Colon (tissue), 2 donors: ENCODE data around the gene DMD.
"Not testable (repeated sequence)": the region's sequence is repeated elsewhere in the genome, so short reads cannot be mapped to it uniquely, and the experiment has no call there.

Source experiments
- FAIRE-seq: peaks from 2 replicates; lab custom pipeline; 2012; peaks lifted over from hg19 to GRCh38; lab: Jason Lieb, UNC
- donor health status: control.
- donor health status: control.

DMD gene

DNA sequence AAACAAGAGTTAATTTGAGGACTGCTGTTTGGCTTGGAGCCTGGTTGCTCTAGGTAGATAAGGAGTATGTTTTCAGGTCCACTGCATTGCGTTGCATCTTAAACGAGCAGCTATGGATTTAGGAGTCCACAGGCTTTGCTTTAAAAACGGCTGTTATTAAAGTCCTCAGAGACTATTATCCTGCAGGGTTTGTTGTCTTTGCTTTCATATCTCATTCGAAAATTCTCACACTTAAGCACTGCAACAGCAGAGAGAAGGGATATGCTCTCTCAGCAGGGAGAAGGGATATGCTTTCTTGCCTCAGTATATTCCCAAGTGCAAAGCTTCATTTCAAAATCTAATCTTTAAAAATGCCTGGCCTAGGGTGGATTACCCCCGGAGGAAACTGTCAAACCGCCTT, 1694.8 kb downstream of the DMD start:
- no peak for FAIRE-seq

DNA sequence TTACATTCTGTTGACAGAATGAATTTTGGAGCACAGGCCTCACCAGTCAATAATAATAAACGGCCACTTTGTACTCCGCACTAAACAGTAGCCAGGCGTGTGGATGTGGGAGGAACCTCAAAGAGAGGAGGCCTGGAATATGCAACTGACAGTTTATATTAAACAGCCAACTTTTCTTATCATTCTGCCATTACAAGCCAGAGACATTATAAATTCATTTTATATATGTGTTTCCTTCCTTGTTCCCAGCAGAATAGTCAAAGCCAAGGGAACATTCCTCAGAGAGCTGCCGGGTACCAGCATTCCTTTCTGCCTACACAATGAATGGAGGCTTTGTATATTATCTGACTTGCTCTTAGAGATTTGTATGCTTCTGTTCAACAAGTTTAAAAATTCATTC, 1703.0 kb downstream of the DMD start:
- no peak for FAIRE-seq

DNA sequence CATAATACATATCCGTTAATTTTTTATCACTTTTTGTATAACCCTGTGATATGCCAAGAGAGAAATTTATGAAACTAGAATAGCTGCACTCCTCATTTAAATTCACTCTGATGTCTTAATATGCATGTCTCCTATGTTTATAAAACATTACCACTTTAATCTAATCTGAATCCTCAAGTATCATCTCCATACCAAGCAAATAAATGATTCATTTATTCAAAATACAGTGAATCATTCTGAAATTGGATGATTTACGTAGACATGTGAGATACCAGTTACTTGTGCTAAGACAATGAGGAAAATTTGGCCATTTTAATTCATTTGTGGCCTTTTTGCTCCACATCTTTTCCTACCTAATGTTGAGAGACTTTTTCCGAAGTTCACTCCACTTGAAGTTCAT, 1704.4 kb downstream of the DMD start:
- FAIRE-seq = peak; percentile 51

DNA sequence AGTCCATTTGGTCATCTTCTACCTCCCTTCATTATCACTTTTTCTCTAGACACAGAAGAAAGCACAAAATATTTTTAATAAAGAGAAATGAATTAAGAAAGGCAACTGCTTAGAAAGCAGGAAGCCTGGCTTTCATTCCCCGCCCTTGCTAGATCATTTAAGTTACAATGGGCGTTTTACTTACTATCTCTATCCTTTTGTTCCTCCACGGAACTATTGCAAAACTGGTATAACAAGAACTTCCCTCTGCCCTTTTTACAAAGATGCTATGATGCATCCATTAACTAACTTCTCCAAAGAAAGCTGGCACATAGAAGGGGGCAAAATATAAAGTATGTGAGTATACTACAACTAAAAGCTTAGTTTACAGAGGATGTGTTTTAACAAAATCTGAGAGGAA, 1705.0 kb downstream of the DMD start:
- FAIRE-seq = no peak

DNA sequence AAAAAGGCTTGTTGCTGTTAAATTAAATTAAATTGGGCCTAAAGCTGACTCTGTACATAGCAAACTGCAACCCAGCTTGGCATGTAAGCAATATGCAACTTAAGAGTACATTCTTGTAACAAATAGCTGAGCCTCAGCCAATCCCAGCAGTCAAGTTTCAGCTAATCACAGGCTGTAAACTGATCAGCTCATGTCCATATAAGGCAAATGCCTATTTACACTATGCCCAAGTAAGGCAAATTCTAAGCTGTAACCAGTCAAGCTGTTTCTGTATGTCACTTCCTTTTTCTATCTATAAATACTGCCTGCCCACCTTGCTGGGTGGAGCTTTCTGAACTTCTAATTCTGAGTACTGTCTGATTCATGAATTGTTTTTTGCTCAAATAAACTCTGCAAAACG, 1710.4 kb downstream of the DMD start:
- FAIRE-seq = no peak

DNA sequence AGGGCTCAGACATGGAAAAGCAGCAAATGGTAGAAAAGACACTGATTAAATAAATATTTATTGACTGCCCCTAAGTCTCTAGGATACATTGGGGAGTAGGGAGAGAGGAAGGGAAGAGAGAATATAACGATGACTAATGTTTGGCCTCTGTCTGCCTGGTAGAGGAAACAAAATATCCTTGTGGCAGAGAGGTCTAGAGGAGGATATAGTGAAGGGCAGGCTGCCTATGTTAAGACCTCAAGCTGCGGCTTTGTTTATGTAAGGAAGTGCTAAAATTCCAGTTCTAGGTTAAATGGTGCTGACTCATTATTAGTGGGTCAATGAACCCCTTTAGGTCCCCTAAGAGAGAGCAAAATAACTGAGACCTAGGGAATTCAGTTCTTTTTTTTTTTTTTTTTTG, 1712.2 kb downstream of the DMD start:
- no peak for FAIRE-seq

DNA sequence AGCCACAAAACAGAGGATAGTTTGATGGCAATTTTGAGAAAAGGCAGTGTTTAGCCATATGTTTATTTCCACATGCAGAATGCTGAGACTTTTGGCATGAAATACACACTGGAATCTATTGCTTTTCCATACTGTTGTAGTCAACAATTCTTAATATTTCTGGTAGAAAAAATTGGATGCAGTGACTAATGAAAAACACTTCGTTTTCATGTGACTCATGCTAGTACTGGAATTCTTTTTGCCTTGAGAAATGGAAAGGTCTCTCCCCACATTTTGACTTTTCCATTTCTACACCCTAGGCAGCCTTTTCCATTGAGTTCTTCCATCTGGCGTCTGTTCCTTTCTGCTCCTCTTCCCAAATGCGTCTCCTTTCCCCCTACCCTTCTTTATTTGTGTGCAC, 1714.3 kb downstream of the DMD start:
- FAIRE-seq = no peak

DNA sequence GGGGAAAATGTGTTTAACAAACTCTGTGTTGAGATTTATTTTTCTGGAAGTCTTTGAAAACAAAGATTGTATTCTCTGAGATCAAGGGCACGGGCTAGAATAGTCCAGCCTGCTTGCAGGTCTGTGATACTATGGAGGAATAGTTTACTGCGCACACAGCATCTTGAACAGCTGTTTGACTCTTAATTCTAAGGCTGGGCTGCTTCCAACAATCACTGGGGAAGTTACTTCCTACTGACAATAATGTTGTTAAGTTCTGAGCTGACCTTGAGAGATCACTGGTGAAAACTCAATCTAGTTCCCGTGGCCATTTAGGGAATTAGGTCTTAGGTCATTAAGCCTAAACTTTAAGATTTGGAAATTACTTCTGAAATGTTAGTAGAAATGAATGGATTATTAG, 1723.4 kb downstream of the DMD start:
- FAIRE-seq = no peak

DNA sequence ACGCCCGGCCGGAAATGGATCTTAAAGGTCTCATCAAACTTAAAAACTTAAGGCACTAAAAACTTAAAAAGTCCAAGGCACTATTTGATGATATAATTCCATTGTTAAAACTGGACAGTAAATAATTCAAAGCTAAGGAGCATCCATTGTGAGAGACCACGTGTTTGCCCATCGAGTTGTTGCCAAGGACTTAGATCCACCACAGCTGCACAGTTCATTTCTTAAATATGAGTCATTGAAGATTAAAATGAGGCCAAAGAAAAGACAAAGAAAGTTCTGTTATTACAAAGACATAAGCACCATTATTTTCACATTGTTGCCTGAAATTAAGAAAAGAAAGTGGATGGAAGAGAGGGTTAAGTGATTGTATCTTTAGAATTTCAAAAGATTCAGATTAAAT, 1728.0 kb downstream of the DMD start:
- FAIRE-seq = peak; percentile 89

DNA sequence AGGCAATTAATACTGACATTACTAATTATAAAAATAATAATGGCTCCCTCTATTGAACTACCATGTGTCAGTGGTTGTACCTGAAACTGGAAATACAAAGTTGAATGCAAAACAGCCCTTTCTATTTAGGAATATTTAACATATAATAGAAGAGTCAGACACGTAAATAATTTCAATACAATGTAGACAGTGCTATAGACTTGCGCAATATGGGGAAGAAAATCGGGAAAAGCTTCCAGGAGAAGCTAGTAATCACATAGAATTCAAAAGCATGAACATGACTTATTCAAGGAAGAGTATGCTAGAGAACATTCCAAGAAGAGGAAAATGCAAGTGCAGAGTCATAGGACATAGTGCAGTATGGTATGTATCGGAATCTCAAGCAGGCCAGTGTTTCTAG, 1730.7 kb downstream of the DMD start:
- no peak for FAIRE-seq

DNA sequence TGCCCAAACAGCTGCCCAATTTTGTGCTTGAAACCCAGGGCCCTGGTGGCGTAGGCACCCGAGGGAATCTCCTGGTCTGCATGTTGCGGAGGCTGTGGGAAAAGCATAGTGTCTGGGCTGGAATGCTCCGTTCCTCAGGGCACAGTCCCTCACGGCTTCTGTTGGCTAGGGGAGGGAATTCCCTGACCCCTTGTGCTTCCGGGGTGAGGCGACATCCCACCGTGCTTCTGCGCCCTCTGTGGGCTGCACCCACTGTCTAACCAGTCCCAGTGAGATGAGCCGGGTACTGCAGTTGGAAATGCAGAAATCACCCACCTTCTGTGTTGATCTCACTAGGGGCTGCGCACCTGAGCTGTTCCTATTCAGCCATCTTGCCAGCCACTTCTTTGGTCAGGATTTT, 1740.1 kb downstream of the DMD start:
- no peak for FAIRE-seq

DNA sequence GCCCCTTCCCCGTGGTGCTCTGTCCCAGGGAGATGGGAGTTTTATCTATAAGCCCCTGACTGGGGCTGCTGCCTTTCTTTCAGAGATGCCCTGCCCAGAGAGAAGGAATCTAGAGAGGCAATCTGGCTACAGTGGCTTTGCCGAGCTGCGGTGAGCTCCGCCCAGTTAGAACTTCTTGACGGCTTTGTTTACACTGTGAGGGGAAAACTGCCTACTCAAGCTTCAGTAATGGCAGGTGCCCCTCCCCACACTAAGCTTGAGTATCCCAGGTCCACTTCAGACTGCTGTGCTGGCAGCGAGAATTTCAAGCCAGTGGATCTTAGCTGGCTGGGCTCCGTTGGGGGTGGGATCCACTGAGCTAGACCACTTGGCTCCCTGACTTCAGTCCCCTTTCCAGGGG, 1740.6 kb downstream of the DMD start:
- FAIRE-seq = not testable (repeated sequence)

DNA sequence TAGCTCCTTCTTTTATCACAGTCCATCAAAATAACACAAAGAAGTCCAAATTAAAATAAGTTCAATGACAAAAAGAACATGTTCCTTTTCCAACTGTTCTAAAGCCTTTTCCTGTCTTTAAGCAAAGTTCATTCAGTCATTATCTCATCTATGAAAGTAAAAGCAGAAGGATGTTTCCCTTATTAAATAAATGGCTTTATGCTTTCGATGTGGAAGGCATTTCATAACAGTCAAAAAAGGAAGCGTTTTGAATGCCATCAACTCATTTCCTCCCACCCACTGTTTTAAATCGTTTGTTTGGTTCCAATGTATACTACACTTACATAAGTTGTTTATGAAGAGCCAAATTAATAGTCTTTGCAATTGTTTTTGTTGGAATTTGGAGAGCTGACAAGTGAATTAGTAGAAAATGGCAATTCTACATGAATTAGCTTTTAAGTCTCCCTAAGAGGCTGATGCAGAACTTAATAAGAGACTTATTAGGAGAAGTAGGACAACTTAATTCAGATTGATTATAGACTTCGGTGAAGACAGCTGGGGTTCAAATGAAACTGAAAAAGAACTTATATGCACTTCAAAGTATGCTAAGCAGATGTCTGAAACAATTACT, 1746.9 kb downstream of the DMD start:
- FAIRE-seq = no peak

DNA sequence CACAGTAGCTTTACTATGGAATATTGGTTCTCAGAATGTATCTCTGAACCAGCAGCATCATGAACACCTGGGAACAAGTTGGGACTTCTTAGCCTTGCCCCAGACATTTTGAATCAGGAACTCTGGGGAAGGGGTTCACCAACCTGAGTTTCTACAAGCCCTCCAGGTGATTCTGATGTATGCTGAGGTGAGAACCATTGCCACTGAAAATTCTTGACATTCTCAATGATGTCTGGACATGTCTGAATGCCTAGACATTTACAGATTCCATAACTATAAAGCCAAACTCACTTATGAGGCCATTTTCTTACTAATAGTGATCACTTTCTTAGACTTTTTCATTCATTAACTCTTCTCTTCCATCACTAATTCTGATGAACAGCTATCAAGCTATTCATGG, 1750.1 kb downstream of the DMD start:
- FAIRE-seq = no peak

DNA sequence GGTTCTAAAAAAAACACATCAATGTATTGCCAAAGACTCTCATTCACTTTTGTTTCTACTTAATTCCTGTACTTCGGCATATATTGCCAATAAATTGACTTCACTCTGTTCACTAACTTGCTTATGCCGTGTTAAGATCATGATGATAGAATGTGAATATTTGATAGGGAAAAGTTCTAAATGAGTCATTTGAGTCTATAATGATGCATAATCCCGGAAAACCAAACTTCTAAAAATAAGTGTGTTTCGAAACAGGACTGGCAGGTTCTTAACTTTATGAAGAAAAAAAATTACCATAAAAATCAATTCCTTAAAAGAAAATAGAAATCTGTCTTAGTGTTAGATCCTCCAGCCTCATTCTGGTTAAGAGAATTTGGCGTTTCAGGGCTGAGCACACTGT, 1752.0 kb downstream of the DMD start:
- FAIRE-seq = no peak

DNA sequence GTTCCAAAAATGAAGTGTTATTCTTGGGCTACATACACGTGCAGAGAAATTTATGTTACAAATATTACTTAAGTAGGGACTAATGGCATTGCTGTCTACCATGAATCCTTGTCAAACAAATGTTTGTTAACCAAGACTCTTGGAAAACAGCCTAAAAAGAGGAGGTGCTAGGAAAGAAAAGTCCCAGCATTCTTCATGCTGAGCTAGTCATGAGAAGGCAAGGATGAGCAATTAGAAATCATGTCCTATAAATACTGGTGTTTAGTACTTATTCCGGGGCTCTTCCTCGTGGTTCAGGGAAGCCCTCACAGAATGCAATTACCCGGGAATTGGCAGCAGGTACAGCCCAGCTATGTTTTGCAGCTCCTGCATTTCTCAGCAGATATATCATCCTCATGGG, 1761.4 kb downstream of the DMD start:
- no peak for FAIRE-seq

DNA sequence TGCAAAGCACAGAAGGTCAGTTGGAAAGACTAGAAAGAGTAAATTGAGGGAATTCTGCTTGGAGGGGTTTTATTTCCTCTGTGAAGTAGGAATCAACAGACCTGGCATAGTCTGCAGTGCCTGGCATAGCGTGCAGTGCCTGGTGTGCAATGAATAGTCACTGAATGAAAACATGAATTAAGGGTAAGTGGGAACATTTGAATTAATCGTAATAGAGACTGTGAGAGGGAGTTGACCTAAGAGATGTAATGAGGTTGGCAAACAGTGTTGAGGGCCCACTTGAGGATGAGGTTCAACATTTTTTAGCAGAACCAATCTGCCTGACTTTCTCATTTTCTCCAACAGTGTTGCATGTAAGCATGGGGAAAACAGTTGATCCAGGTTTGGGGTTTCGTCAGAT, 1762.3 kb downstream of the DMD start:
- no peak for FAIRE-seq

DNA sequence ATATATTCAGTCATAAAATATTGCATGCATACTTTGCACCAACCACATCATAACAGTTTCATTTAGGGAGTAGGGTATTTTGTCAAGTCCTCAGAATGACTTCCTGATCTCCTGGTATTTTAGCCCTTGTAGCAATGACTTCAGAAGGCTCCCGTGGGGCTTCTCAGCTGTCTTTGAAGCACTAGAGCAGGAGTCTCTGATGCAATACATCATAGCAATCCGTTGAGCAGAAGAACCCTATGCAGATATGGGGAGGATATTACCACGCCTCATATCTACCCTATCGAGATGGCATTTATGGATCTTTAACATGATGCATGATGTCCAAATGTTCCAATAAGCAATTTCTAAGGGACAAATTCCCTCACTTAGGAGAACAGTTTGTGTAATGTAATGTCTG, 1765.8 kb downstream of the DMD start:
- no peak for FAIRE-seq

DNA sequence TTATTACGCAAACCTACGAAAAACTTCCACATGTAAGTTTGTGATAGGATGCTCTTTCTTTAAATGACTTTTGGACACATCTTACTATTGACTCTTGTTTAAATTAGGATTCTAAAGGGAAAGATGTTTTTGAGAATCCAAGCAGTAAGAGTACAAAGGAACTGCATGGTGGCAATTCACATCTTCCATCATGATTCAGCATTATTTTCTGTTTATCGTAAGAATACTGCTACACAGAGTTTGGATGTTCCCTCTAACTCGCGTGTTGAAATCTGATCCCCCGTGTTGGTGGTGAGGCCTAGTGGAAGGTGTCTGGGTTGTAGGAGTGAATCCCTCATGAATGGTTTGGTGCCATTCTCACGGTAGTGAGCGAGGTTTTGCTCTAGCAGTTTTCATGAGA, 1767.7 kb downstream of the DMD start:
- FAIRE-seq = no peak

DNA sequence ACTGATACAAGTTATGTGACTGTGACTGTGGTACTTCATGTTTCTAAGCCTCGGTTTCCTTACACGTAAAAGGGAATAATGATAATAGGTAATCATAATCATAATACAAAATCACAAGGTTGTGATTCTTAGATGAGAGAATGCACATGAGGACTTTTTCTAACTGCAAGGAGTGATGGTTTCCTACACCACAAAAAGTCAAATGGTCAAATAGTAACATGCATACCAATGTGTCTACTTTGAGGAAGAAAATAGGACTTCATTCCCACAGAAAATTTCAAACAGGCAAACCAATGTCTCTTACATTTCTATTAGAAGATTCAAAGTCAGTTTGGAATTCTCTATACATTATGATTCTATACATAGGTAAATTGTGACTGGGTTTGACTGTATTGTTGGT, 1770.8 kb downstream of the DMD start:
- no peak for FAIRE-seq

DNA sequence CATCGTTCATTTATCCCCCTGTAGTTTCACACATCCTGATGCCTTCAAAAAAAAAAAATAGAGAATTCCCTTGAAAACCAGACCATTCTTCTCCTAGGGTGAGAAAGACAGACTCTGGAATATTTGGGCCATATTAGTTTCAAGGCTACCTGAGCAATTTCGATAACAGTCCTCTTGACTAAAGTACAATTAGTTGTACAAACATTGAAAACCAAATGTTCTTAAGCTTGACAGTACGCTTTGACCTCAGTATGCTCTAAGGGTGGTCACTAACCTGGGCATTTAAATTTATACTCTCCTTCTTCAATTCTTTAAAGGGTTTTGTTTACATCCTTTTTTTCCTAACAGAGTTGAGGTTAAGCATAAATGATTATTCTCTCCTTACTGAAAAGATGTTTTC, 1774.9 kb downstream of the DMD start:
- no peak for FAIRE-seq

DNA sequence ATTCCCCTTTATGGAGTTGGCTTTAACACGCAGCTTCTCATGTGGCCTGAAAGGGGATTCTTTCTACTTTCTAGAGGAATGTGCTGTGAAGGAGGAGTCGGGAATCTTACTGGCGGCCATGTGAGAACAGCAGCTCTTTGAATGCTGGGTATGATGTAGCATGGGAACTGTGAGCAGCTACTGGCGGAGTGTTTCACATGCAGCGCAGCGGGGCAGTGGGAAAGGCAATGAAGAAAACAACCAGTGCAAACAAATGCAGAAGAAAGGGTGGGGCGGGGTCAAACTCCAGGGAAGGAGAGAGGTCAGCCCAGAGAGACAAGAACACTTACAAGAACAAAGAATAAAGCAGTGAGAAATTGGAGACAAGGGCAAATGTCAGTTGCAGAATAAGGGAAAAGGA, 1775.8 kb downstream of the DMD start:
- no peak for FAIRE-seq

DNA sequence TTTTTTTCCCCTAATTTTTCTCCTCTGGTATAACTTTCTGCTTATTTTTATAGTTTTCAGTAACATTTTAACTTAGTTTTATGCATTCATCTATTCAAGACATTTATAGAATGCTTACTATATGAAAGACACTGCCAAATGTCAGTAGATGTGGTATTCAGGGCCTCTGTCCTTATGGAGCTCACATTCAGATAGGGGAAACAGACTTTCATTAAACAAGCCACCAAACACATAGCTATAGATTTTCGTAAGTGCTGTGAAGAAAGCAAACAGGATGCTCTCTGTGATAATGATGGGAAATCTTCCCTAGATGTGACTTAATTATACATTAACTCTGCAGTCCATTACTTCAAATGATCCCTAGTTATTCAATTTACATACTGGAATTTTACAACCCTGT, 1777.5 kb downstream of the DMD start:
- no peak for FAIRE-seq

DNA sequence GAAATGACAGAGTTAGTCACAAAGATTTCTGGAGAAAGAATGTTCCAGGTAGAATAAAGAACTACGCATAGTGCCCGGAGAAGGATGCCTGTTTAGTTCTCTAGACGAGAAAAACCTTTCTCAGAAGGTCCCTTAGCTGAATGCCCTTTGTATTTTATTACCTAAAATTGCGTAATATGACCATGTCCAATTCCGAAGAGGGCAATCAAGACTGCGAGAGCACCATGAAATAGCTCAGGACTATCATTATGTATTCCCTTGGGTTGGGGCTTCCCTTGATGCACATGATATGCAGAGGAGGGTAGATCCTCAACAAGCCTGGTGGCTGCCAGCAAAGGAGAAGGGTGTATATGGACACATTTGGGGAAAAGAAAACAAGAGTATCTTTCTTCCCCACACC, 1781.4 kb downstream of the DMD start:
- FAIRE-seq = no peak

DNA sequence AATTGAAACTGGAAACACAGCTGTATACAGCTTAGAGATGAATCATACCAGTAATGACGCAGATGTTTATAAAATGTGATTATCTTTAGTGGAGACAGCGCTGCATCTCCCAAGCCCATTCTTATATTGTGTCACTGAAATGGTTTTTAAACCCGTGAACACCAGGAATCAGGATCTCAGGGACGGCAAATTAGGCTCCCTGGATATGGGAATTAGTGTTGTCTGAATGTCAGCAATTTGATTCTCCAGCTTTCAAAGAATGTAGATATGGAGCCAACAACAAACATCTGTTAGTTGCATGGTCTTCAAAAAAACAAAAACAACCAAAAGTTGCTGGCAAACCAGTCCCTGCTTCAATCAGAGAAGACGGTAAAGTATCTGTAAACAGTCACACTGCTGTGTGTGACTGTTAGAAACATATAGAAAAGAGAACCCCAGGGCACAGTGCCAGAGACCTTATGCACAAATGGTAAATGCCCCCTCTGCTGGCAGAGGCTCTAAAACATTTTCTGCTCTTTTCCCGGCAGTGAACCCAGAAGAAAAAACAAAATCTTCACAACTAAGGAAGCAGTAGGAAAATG, 1787.7 kb downstream of the DMD start:
- no peak for FAIRE-seq
